CD14-positive monocyte (primary cell): ENCODE measurements around the gene GPR143. TPM values are rescaled to one million over a fixed set of nuclear protein-coding genes. Genes with fewer than 3 reads are reported as not detected.

Experiments used
- DNase-seq, 3 donors: peaks; one replicate each; pipeline ENCODE4 v3.0.0-alpha.2; 2011 to 2022
- H2AFZ ChIP-seq: 2 replicates; pipeline ENCODE4 v1.6.0; 2012; ENCODE audit warnings: mild to moderate bottlenecking, low read depth, low read length, inconsistent platforms; ENCODE audit not compliant: insufficient read depth, poor library complexity, severe bottlenecking
- H3K27ac ChIP-seq, 2 donors: 1 replicate in 1 of 2; 2 replicates in 1 of 2; pipeline ENCODE4 v1.5.1; 2012 to 2013; ENCODE audit warnings: low read length in 2 of 2, control low read depth in 1 of 2, inconsistent platforms in 1 of 2, low read depth in 1 of 2, mild to moderate bottlenecking in 1 of 2
- H3K27me3 ChIP-seq, 2 donors: one replicate each; pipeline versions ENCODE4 v1.6.0 to v1.6.1; 2011 to 2013; ENCODE audit warnings: low read length in 2 of 2; ENCODE audit not compliant: control insufficient read depth in 2 of 2, insufficient read depth in 2 of 2
- H3K36me3 ChIP-seq, 2 donors: replicated peaks in 1 of 2; 1 replicate in 1 of 2; 2 replicates in 1 of 2; pipeline versions ENCODE4 v1.5.1 to v1.6.1; 2012 to 2013; ENCODE audit warnings: low read length in 2 of 2, control low read depth in 1 of 2, inconsistent platforms in 1 of 2, mild to moderate bottlenecking in 1 of 2; ENCODE audit not compliant: insufficient read depth in 2 of 2, control insufficient read depth in 1 of 2
- H3K4me1 ChIP-seq, 2 donors: 1 replicate in 1 of 2; 2 replicates in 1 of 2; pipeline versions ENCODE4 v1.5.1 to v1.6.1; 2012 to 2013; ENCODE audit warnings: low read length in 2 of 2, control low read depth in 1 of 2, inconsistent platforms in 1 of 2, mild to moderate bottlenecking in 1 of 2, moderate library complexity in 1 of 2; ENCODE audit not compliant: insufficient read depth in 2 of 2, control insufficient read depth in 1 of 2
- H3K4me2 ChIP-seq: replicated peaks from 2 replicates; pipeline ENCODE3; 2012; ENCODE audit warnings: low read length, moderate library complexity, mild to moderate bottlenecking; ENCODE audit not compliant: poor library complexity, severe bottlenecking; ENCODE audit errors: extremely low read depth
- H3K4me3 ChIP-seq, 3 experiments: fragments of 200-600 bp in 1 of 3; sonication (generic) in 1 of 3; replicated peaks in 1 of 3; 1 replicate in 2 of 3; 2 replicates in 1 of 3; pipeline ENCODE4 v1.5.1; 2011 to 2013; ENCODE audit warnings: low read length in 3 of 3, mild to moderate bottlenecking in 3 of 3, control low read depth in 2 of 3, low read depth in 2 of 3, inconsistent platforms in 1 of 3, moderate library complexity in 1 of 3
- H3K79me2 ChIP-seq: 2 replicates; pipeline ENCODE4 v1.6.0; 2012; ENCODE audit warnings: mild to moderate bottlenecking, control low read depth, inconsistent platforms, low read length, moderate library complexity; ENCODE audit not compliant: insufficient read depth
- H3K9ac ChIP-seq: 2 replicates; pipeline ENCODE4 v1.6.0; 2017; ENCODE audit warnings: low read length, mild to moderate bottlenecking; ENCODE audit not compliant: insufficient read depth, poor library complexity, severe bottlenecking
- H3K9me3 ChIP-seq, 2 donors: replicated peaks in 1 of 2; 1 replicate in 1 of 2; 2 replicates in 1 of 2; pipeline versions ENCODE4 v1.5.1 to v1.6.1; 2012 to 2013; ENCODE audit warnings: low read length in 2 of 2, control low read depth in 1 of 2; ENCODE audit not compliant: control insufficient read depth in 1 of 2, insufficient read depth in 1 of 2
- H4K20me1 ChIP-seq: 2 replicates; pipeline ENCODE4 v1.6.0; 2012; ENCODE audit warnings: mild to moderate bottlenecking, low read length, control low read depth, moderate library complexity; ENCODE audit not compliant: insufficient read depth
- H3K27ac Mint-ChIP-seq, 7 donors: one replicate each; pipeline ENCODE4 v1.8.0; 2020; ENCODE audit warnings: mild to moderate bottlenecking in 7 of 7, mixed read lengths in 7 of 7, moderate library complexity in 6 of 7, inconsistent platforms in 2 of 7
- H3K27me3 Mint-ChIP-seq, 3 donors: one replicate each; pipeline ENCODE4 v1.8.0; 2021 to 2022; ENCODE audit warnings: low read depth in 3 of 3, mild to moderate bottlenecking in 3 of 3, mixed read lengths in 3 of 3, moderate library complexity in 3 of 3, inconsistent platforms in 1 of 3
- H3K36me3 Mint-ChIP-seq, 2 donors: one replicate each; pipeline ENCODE4 v1.8.0; 2020; ENCODE audit warnings: mixed read lengths in 2 of 2, inconsistent platforms in 1 of 2, mild to moderate bottlenecking in 1 of 2
- H3K4me1 Mint-ChIP-seq: one replicate; pipeline ENCODE4 v1.8.0; 2020; ENCODE audit warnings: mild to moderate bottlenecking, mixed read lengths
- H3K4me3 Mint-ChIP-seq, 2 donors: one replicate each; pipeline ENCODE4 v1.8.0; 2020; ENCODE audit warnings: mild to moderate bottlenecking in 2 of 2, mixed read lengths in 2 of 2, moderate library complexity in 1 of 2
- H3K9me3 Mint-ChIP-seq, 7 donors: one replicate each; pipeline ENCODE4 v1.8.0; 2020 to 2022; ENCODE audit warnings: mixed read lengths in 7 of 7, mild to moderate bottlenecking in 6 of 7, moderate library complexity in 6 of 7, inconsistent platforms in 2 of 7
- CTCF ChIP-seq: fragments of 200-600 bp; IDR thresholded peaks from one replicate; pipeline ENCODE4 v1.8.0; 2022; ENCODE audit warnings: antibody characterized with exemption, mild to moderate bottlenecking
- WGBS: methylation state at CpG from one replicate; pipeline ENCODE4 v1.1.5; 2013; ENCODE audit warnings: missing lambda C conversion rate; ENCODE audit not compliant: insufficient coverage; 5-methylcytosine and 5-hydroxymethylcytosine counted together
- intact Hi-C, 2 donors: fragments of 100-400 bp; cut with micrococcal nuclease; formaldehyde crosslinking; loops; one replicate each; pipeline versions ENCODE4 v1.15.0 to v1.15.1; 2023
- polyA plus RNA-seq, 3 donors: library from polyadenylated mRNA; depleted of rRNA in 1 of 3; unstranded in 2 of 3; stranded (reverse) in 1 of 3; fragments of 300-500 nt in 2 of 3; fragments of >200 nt in 1 of 3; fragmentation: Illumina TruSeq in 2 of 3; gene quantifications; 1 replicate in 2 of 3; 2 replicates in 1 of 3; pipeline ENCODE4 v1.2.3, GENCODE V29; 2012 to 2021

GPR143 gene
- polyA plus RNA-seq, 3 donors: not detected

DNA sequence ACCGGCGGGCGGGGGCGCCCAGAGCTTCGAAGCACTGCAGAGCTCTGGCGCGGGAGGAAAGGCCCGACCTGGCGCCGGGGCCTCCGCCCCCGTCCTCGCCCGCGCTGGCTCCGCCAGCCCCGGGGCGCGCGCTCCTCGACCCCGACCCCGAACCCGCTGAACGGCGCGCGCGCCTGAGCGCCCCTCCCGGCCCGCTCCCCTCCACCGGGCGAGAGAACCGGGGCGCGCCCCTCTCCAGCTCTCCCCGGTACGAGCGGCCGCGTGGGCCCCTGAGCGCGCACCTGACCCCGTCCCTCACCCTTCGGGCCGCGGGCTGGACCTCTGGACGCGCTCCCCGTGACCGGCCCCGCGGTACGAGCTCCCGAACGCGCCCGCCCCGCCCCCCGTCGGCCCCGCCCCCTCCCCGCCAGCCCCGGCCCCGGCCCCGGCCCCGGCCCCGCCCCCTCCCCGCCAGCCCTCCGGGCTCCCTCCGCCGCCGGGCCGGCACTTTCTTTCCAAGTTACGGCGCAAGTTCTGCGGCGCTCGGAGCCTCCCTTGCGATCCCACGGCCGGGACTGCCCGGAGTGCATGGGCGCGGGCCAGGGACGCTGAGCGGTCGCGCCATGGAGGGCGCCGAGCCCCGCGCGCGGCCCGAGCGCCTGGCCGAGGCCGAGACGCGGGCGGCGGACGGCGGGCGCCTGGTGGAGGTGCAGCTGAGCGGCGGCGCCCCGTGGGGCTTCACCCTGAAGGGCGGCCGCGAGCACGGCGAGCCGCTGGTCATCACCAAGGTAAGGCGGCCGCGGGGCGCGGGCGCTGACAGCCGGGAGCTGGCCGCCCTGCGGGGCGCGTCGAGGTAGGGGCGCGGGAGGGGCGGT is 20.5 kb upstream of the GPR143 start, which contains the start of gene SHROOM2:
Gene SHROOM2 (plus strand): TSS at position 486 of the 854 bp plus-strand sequence. CDS start 117 bp downstream, at position 603.
- no peak within 1 kb of the TSS for H3K4me2 ChIP-seq
- peak within 1 kb of the TSS in 1 of 2 donors; percentile 69 for H3K4me3 Mint-ChIP-seq
- H3K27ac ChIP-seq: no peak within 1 kb of the TSS
- no peak within 1 kb of the TSS for H3K4me3 ChIP-seq
- H2AFZ ChIP-seq: no peak within 1 kb of the TSS
- H3K79me2 ChIP-seq: no peaks in the 10 kb centered on the region
- H3K27ac Mint-ChIP-seq: peak within 1 kb of the TSS in 1 of 7 donors; percentile 30
- intact Hi-C loops: no loop called here
- no peak within 1 kb of the TSS for H3K9ac ChIP-seq
- DNase-seq: no peak
- H3K9me3 Mint-ChIP-seq: peaks cover 0 to 14% (median 11%) of the 10 kb centered on the region in 7 donors
- peaks cover 0 to 15% of the 10 kb centered on the region in 2 donors for H3K9me3 ChIP-seq
- TF ChIP-seq CTCF: no peak
- H3K4me1 ChIP-seq: no peaks in the 10 kb centered on the region
- peaks cover 48 to 82% (median 69%) of the 10 kb centered on the region in 3 donors for H3K27me3 Mint-ChIP-seq
- under 1% methylated on average over 69 of the region's 132 CpGs for WGBS
- H4K20me1 ChIP-seq: no peaks in the 10 kb centered on the region
- H3K36me3 ChIP-seq: no peaks in the 10 kb centered on the region
- H3K27me3 ChIP-seq: peaks cover 39 to 54% of the 10 kb centered on the region in 2 donors
- H3K36me3 Mint-ChIP-seq: no peaks in the 10 kb centered on the region
- H3K4me1 Mint-ChIP-seq: no peaks in the 10 kb centered on the region

DNA sequence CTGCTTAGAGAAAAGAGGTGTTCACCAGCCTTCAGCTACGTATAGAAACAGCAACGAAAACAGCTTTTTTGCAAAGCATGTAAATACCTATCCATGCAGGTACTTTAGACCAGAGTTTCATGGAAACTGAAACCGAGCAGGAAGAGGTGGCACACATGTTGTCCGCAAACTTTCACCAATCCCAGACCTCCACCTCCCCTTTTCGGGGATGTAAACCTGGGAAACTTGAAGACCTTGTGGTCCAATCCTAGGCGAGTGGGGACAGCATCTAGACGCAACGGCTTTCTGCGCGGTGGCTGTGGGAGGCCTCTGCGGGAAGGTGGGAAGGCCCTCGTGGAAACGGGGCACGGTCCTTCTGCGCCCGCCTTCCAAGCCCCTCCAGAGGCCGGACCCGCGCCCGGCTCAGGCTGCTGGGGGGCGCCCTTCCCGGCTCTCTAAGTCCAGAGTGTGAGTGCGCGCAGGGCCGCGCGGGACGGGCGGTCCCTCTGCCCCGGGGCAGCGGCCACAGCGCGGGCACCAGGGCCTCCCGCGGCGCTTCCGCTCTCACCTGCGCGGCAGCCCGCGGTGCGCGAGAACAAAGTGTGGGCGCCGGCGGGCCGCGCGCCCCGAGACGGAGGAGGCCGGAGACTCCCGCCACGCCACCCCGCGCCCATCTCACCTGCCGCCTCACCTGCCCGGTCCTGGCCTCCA is 19.8 kb upstream of the GPR143 start:
- H3K4me2 ChIP-seq: no peak overlapping the region
- 2% methylated on average over 44 of the region's 58 CpGs for WGBS
- intact Hi-C loops: no loop called here
- peaks cover 39 to 54% of the 10 kb centered on the region in 2 donors for H3K27me3 ChIP-seq
- Mint-ChIP-seq H3K4me3 (peak overlapping the region in 1 of 2 donors; percentile 42), H3K36me3 (no peaks in the 10 kb centered on the region), H3K27me3 (peaks cover 47 to 83% (median 72%) of the 10 kb centered on the region in 3 donors), H3K4me1 (no peaks in the 10 kb centered on the region), H3K27ac (no peak overlapping the region), H3K9me3 (peaks cover 0 to 14% (median 11%) of the 10 kb centered on the region in 7 donors)
- H3K4me3 ChIP-seq: no peak overlapping the region
- H3K27ac ChIP-seq: no peak overlapping the region
- no peak for DNase-seq
- H2AFZ ChIP-seq: no peak overlapping the region
- no peaks in the 10 kb centered on the region for H3K36me3 ChIP-seq
- H3K9me3 ChIP-seq: peaks cover 0 to 15% of the 10 kb centered on the region in 2 donors
- H3K9ac ChIP-seq: no peak overlapping the region
- H3K4me1 ChIP-seq: no peaks in the 10 kb centered on the region
- no peak for TF ChIP-seq CTCF
- H3K79me2 ChIP-seq: no peaks in the 10 kb centered on the region
- no peaks in the 10 kb centered on the region for H4K20me1 ChIP-seq
